MM.1S (cell line): ENCODE data around the gene TPD52L2.

Experiments used
- DNase-seq: peaks from one replicate; pipeline ENCODE4 v3.0.0-alpha.2; 2015
- H2AFZ ChIP-seq: fragments of 300-600 bp; sonication (generic); 2 replicates; pipeline ENCODE4 v1.6.0; 2016; ENCODE audit warnings: antibody characterized with exemption, low read length
- H3F3A ChIP-seq: fragments of 300-600 bp; sonication (generic); 2 replicates; pipeline ENCODE4 v1.6.1; 2016; ENCODE audit warnings: mild to moderate bottlenecking, antibody characterized with exemption, low read length, moderate library complexity, mixed read lengths; ENCODE audit not compliant: insufficient read depth
- H3K27ac ChIP-seq: fragments of 300-600 bp; sonication (generic); 2 replicates; pipeline ENCODE4 v1.5.1; 2016; ENCODE audit warnings: mild to moderate bottlenecking, low read length
- H3K27me3 ChIP-seq: fragments of 300-600 bp; sonication (generic); replicated peaks from 2 replicates; pipeline ENCODE4 v1.6.0; 2016; ENCODE audit warnings: low read length; ENCODE audit not compliant: insufficient read depth
- H3K36me3 ChIP-seq: fragments of 300-600 bp; sonication (generic); replicated peaks from 2 replicates; pipeline ENCODE4 v1.6.1; 2016; ENCODE audit warnings: mild to moderate bottlenecking, low read length, mixed read lengths; ENCODE audit not compliant: insufficient read depth
- H3K4me1 ChIP-seq: fragments of 300-600 bp; sonication (generic); 2 replicates; pipeline ENCODE4 v1.6.1; 2016; ENCODE audit warnings: low read length, mixed read lengths
- H3K4me2 ChIP-seq: fragments of 300-600 bp; sonication (generic); 2 replicates; pipeline ENCODE4 v1.6.0; 2016; ENCODE audit warnings: low read depth, low read length
- H3K4me3 ChIP-seq: fragments of 300-600 bp; sonication (generic); 2 replicates; pipeline ENCODE4 v1.5.1; 2016; ENCODE audit warnings: low read length, mixed read lengths
- H3K79me2 ChIP-seq: fragments of 300-600 bp; sonication (generic); 2 replicates; pipeline ENCODE4 v1.6.1; 2016; ENCODE audit warnings: mixed run types, low read length, mixed read lengths
- H3K9ac ChIP-seq: fragments of 300-600 bp; sonication (generic); 2 replicates; pipeline ENCODE4 v1.6.1; 2016; ENCODE audit warnings: low read length, mixed read lengths
- H3K9me2 ChIP-seq: fragments of 300-600 bp; sonication (generic); replicated peaks from 2 replicates; pipeline ENCODE4 v1.6.1; 2016; ENCODE audit warnings: mild to moderate bottlenecking, low read length, mixed read lengths; ENCODE audit not compliant: insufficient read depth
- H3K9me3 ChIP-seq: fragments of 300-600 bp; sonication (generic); replicated peaks from 2 replicates; pipeline ENCODE4 v1.6.1; 2016; ENCODE audit warnings: mild to moderate bottlenecking, low read length, mixed read lengths; ENCODE audit not compliant: insufficient read depth
- H4K20me1 ChIP-seq: fragments of 300-600 bp; sonication (generic); 2 replicates; pipeline ENCODE4 v1.6.1; 2016; ENCODE audit warnings: mild to moderate bottlenecking, low read length, moderate library complexity, mixed read lengths; ENCODE audit not compliant: insufficient read depth
- CTCF ChIP-seq: fragments of 300-600 bp; sonication (generic); IDR thresholded peaks from 2 replicates; pipeline ENCODE4 v1.5.1; 2016; ENCODE audit warnings: antibody characterized with exemption, low read length, mixed read lengths
- EZH2 ChIP-seq: fragments of 300-600 bp; sonication (generic); optimal IDR thresholded peaks from 2 replicates; pipeline ENCODE3; 2017; ENCODE audit warnings: low read depth, mild to moderate bottlenecking, antibody characterized with exemption, low read length, mixed read lengths
- EZH2phosphoT487 ChIP-seq: fragments of 300-600 bp; sonication (generic); IDR thresholded peaks from 2 replicates; pipeline ENCODE4 v1.6.1; 2018; ENCODE audit warnings: antibody characterized with exemption, low read length

Gene TPD52L2

GRCh38 chr20:63940472-63941266, 75.6 kb downstream of the TPD52L2 start:
- no peak overlapping the region for H3K27ac ChIP-seq
- H3K9ac ChIP-seq, result no peak overlapping the region
- no peaks in the 10 kb centered on the region for H3F3A ChIP-seq
- H4K20me1 ChIP-seq, result no peaks in the 10 kb centered on the region
- no peak overlapping the region for H3K4me3 ChIP-seq
- no peak overlapping the region for H2AFZ ChIP-seq
- TF ChIP-seq CTCF (no peak), EZH2 (no peak), EZH2phosphoT487 (no peak)
- no peaks in the 10 kb centered on the region for H3K9me2 ChIP-seq
- H3K27me3 ChIP-seq, result no peaks in the 10 kb centered on the region
- no peak overlapping the region for H3K4me2 ChIP-seq
- DNase-seq, result no peak
- peaks cover 16% of the 10 kb centered on the region for H3K79me2 ChIP-seq
- no peaks in the 10 kb centered on the region for H3K4me1 ChIP-seq
- no peaks in the 10 kb centered on the region; the same call in 1 of the 2 replicates for H3K36me3 ChIP-seq
- no peaks in the 10 kb centered on the region for H3K9me3 ChIP-seq
